Mesendoderm (in vitro differentiated cells): ENCODE measurements around the gene ZNF611.
"Not testable (repeated sequence)": the region's sequence is repeated elsewhere in the genome, so short reads cannot be mapped to it uniquely, and the experiment has no call there.

Source experiments
- DNase-seq: peaks from one replicate; pipeline ENCODE4 v3.0.0; 2013
- H2AK5ac ChIP-seq: 2 replicates; pipeline ENCODE4 v1.6.1; 2013; ENCODE audit warnings: low read length, inconsistent platforms
- H2BK120ac ChIP-seq: 2 replicates; pipeline ENCODE4 v1.6.1; 2013; ENCODE audit warnings: low read depth, mild to moderate bottlenecking, low read length, moderate library complexity, mixed read lengths
- H2BK15ac ChIP-seq: replicated peaks from 2 replicates; pipeline ENCODE4 v1.6.1; 2013; ENCODE audit warnings: low read depth, mild to moderate bottlenecking, moderate library complexity
- H2BK5ac ChIP-seq: 2 replicates; pipeline ENCODE4 v1.6.1; 2013; ENCODE audit warnings: low read length, inconsistent platforms
- H3K18ac ChIP-seq: 2 replicates; pipeline ENCODE4 v1.6.1; 2013; ENCODE audit warnings: mild to moderate bottlenecking, low read length, mixed read lengths
- H3K23ac ChIP-seq: one replicate; pipeline ENCODE4 v1.6.1; 2013; ENCODE audit warnings: low read length
- H3K27ac ChIP-seq: 2 replicates; pipeline ENCODE4 v1.5.1; 2013; ENCODE audit warnings: low read depth, mild to moderate bottlenecking, inconsistent platforms, low read length, moderate library complexity
- H3K27me3 ChIP-seq: 2 replicates; pipeline ENCODE4 v1.6.1; 2013; ENCODE audit warnings: low read length, control low read depth, mild to moderate bottlenecking, inconsistent platforms; ENCODE audit not compliant: insufficient read depth, poor library complexity
- H3K36me3 ChIP-seq: 2 replicates; pipeline ENCODE4 v1.6.1; 2013; ENCODE audit warnings: low read length, inconsistent platforms; ENCODE audit not compliant: control insufficient read depth, insufficient read depth
- H3K4ac ChIP-seq: one replicate; pipeline ENCODE4 v1.6.1; 2013; ENCODE audit warnings: low read depth, mild to moderate bottlenecking, low read length, moderate library complexity
- H3K4me1 ChIP-seq: 2 replicates; pipeline ENCODE4 v1.6.1; 2013; ENCODE audit warnings: low read depth, low read length, inconsistent platforms; ENCODE audit not compliant: control insufficient read depth
- H3K4me2 ChIP-seq: 2 replicates; pipeline ENCODE4 v1.6.1; 2013; ENCODE audit warnings: low read length
- H3K4me3 ChIP-seq: 2 replicates; pipeline ENCODE4 v1.5.1; 2013; ENCODE audit warnings: mild to moderate bottlenecking, low read length
- H3K56ac ChIP-seq: one replicate; pipeline ENCODE4 v1.6.1; 2013; ENCODE audit warnings: low read length
- H3K79me1 ChIP-seq: 2 replicates; pipeline ENCODE4 v1.6.1; 2013; ENCODE audit warnings: low read length, inconsistent platforms
- H3K79me2 ChIP-seq: 2 replicates; pipeline ENCODE4 v1.6.1; 2013; ENCODE audit warnings: mild to moderate bottlenecking, low read length; ENCODE audit not compliant: control insufficient read depth, insufficient read depth
- H3K9ac ChIP-seq: 2 replicates; pipeline ENCODE4 v1.6.1; 2013; ENCODE audit warnings: low read length, inconsistent platforms
- H4K5ac ChIP-seq: one replicate; pipeline ENCODE4 v1.6.1; 2013; ENCODE audit warnings: low read length
- H4K8ac ChIP-seq: one replicate; pipeline ENCODE4 v1.6.1; 2013; ENCODE audit warnings: low read depth, mild to moderate bottlenecking, control low read depth, low read length, moderate library complexity
- WGBS: extraction: QIAGEN DNeasy Blood & Tissue Kit; methylation state at CpG from one replicate; pipeline ENCODE4 v1.1.7; 2013; ENCODE audit warnings: low lambda C conversion rate, missing lambda C conversion rate; ENCODE audit not compliant: insufficient coverage; ENCODE audit errors: extremely low coverage; 5-methylcytosine and 5-hydroxymethylcytosine counted together

ZNF611 gene

GRCh38 chr19:52715902-52716301 is 18.9 kb downstream of the ZNF611 start:
- peak; percentile 85 for DNase-seq
- H3K9ac ChIP-seq, H2AK5ac ChIP-seq, H3K4me2 ChIP-seq, H3K27me3 ChIP-seq, H3K79me1 ChIP-seq, H3K79me2 ChIP-seq, H3K56ac ChIP-seq, H3K18ac ChIP-seq, H3K27ac ChIP-seq, H2BK120ac ChIP-seq, H2BK5ac ChIP-seq, H3K23ac ChIP-seq, H3K4ac ChIP-seq, H3K36me3 ChIP-seq, H3K4me1 ChIP-seq, H3K4me3 ChIP-seq, H4K8ac ChIP-seq, H2BK15ac ChIP-seq, H4K5ac ChIP-seq: not testable (repeated sequence)
- WGBS, result no CpG with 5 or more reads among the region's 4 CpGs

DNA sequence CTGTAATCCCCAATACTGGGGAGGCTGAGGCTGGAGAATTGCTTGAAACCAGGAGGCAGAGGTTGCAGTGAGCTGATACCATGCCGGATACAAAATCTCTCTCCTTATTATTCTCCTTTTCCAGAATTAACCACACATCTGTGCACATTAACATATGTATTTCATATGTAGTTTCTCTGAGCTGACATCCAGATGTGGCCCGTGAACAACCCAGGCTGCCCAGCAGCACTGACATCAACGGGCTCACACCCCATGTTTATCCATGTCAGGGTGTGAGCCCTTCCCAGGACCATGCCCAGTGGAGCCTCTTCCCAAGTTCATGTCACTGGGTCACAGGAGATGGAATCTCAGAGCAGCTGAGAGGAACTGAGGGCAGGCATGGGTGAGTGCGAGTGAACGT is 19.5 kb downstream of the ZNF611 start:
- H3K4me3 ChIP-seq, H2BK15ac ChIP-seq, H4K8ac ChIP-seq, H2BK120ac ChIP-seq, H3K79me1 ChIP-seq, H3K27me3 ChIP-seq, H3K23ac ChIP-seq, H3K18ac ChIP-seq, H2BK5ac ChIP-seq, H3K36me3 ChIP-seq, H2AK5ac ChIP-seq, H3K56ac ChIP-seq, DNase-seq, H3K4ac ChIP-seq, H3K9ac ChIP-seq, H3K4me2 ChIP-seq, H3K4me1 ChIP-seq, H3K79me2 ChIP-seq, H3K27ac ChIP-seq, H4K5ac ChIP-seq: not testable (repeated sequence)
- no CpG with 5 or more reads among the region's 5 CpGs for WGBS

- not testable (repeated sequence) for H3K4me3 ChIP-seq, H2BK5ac ChIP-seq, H3K18ac ChIP-seq, DNase-seq, H3K36me3 ChIP-seq, H3K4ac ChIP-seq, H4K8ac ChIP-seq, H3K4me1 ChIP-seq, H3K4me2 ChIP-seq, H3K27me3 ChIP-seq, H3K27ac ChIP-seq, H2BK15ac ChIP-seq, H2BK120ac ChIP-seq, H3K9ac ChIP-seq, H3K79me1 ChIP-seq, H3K23ac ChIP-seq, H3K56ac ChIP-seq, H2AK5ac ChIP-seq, H4K5ac ChIP-seq, H3K79me2 ChIP-seq
- no CpG with 5 or more reads among the region's 2 CpGs for WGBS
Observed at GRCh38 chr19:52713051-52713450, 21.8 kb downstream of the ZNF611 start.

- not testable (repeated sequence) for H3K4me2 ChIP-seq, H3K27ac ChIP-seq, H3K4me3 ChIP-seq, H2BK5ac ChIP-seq, H2BK120ac ChIP-seq, H3K79me2 ChIP-seq, H2BK15ac ChIP-seq, DNase-seq, H3K18ac ChIP-seq, H3K79me1 ChIP-seq, H4K5ac ChIP-seq, H3K23ac ChIP-seq, H4K8ac ChIP-seq, H3K36me3 ChIP-seq, H3K9ac ChIP-seq, H3K56ac ChIP-seq, H3K27me3 ChIP-seq, H2AK5ac ChIP-seq, H3K4me1 ChIP-seq, H3K4ac ChIP-seq
- WGBS, result no CpG with 5 or more reads among the region's 3 CpGs
Observed at GRCh38 chr19:52711661-52712060, 23.2 kb downstream of the ZNF611 start.

- Histone ChIP-seq H3K4me2 (no peak overlapping the region), H2BK15ac (no peak overlapping the region), H3K79me2 (no peaks in the 10 kb centered on the region), H3K36me3 (peaks cover 5% of the 10 kb centered on the region), H3K9ac (no peak overlapping the region), H3K23ac (no peak overlapping the region), H3K4me3 (no peak overlapping the region), H3K4me1 (no peaks in the 10 kb centered on the region), H2BK120ac (no peak overlapping the region), H3K27ac (no peak overlapping the region), H3K56ac (no peak overlapping the region), H3K18ac (no peak overlapping the region), H4K5ac (no peak overlapping the region), H2AK5ac (no peak overlapping the region), H4K8ac (no peak overlapping the region), H3K27me3 (no peaks in the 10 kb centered on the region), H3K79me1 (no peaks in the 10 kb centered on the region), H3K4ac (no peak overlapping the region), H2BK5ac (no peak overlapping the region)
- no peak for DNase-seq
- no CpG with 5 or more reads among the region's 3 CpGs for WGBS
Observed at GRCh38 chr19:52710538-52710937, 24.3 kb downstream of the ZNF611 start.

GRCh38 chr19:52705615-52706014 is 29.2 kb downstream of the ZNF611 start:
- H3K23ac ChIP-seq, H2BK120ac ChIP-seq, H3K4me3 ChIP-seq, H3K27ac ChIP-seq, H3K4me1 ChIP-seq, H4K8ac ChIP-seq, H2AK5ac ChIP-seq, H3K79me1 ChIP-seq, H3K79me2 ChIP-seq, H3K4me2 ChIP-seq, H3K56ac ChIP-seq, H3K27me3 ChIP-seq, H2BK5ac ChIP-seq, H3K18ac ChIP-seq, H3K4ac ChIP-seq, H4K5ac ChIP-seq, H2BK15ac ChIP-seq, H3K9ac ChIP-seq, DNase-seq: not testable (repeated sequence)
- H3K36me3 ChIP-seq, result peaks cover 13% of the 10 kb centered on the region
- no CpG with 5 or more reads among the region's 3 CpGs for WGBS
